AG10803 (cell line): Measurements from ENCODE around the gene MRPS34.
A peak's percentile ranks its signal among the peaks of the same experiment; 100 is the strongest.

Experiments
- DNase-seq: peaks from one replicate; pipeline ENCODE4 v3.0.0; 2010; ENCODE audit warnings: low read depth
- H3K4me3 ChIP-seq: 2 replicates; pipeline ENCODE4 v1.5.1; 2011; ENCODE audit warnings: mild to moderate bottlenecking, low read length, control low read depth
- CTCF ChIP-seq: conservative IDR thresholded peaks from 2 replicates; pipeline ENCODE4 v1.5.1; 2011; ENCODE audit warnings: mild to moderate bottlenecking, low read length, control low read depth, inconsistent platforms

Gene MRPS34

DNA sequence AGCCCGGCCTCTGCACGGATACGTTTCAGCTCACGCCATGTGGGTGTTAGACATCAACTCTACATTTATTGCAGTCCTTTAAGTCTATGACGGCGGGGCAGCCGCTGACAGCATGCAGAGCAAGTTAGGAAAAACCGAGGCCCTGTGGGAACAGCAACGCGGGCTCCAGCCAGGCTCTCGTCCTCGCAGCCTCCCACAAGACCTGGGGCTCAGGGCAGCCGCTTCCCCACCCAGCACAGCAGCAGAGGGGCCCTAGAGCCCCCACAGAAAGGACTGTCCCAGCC, 3.7 kb upstream of the MRPS34 start:
- no peak for TF ChIP-seq CTCF
- DNase-seq: no peak
- no peak overlapping the region for H3K4me3 ChIP-seq

DNA sequence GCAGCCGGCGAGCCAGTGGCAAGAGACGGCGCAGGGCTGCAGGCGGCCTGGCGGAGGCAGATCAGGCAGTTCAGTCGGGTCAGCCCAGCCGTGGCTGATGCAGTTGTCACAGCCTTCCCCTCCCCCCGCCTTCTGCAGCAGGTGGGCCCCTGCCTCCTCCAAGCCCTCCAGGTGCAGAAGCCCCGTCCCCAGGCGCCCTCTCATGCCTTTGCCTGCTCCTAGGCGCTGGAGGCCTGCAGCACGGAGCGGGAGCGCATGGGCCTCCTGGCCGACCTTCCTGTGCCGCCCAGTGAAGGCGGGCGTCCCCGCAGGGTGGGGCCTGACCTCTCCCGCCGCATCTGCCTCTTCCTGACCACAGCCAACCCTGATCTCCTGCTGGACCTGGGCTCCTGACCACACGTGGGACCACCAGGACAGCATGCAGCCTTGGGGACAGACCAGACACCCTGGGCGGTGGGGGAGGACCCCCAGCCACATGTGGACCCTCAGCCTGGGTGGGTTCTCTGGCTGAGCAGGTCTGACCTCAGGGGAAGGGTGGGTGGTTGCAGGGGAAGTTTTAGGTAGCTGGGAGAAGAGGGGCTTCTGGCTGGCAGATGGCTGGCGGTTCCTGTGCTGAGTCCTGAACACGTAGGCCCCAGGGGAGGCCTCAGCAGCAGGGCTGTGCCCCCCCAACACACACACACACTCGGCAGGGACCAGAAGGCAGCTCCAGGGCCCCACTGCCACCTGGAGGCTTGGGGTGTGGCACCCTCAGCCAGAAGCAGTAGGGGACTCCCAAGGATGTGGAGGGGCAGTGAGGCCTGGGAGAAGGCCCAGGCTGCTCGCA, 3.1 kb upstream of the MRPS34 start:
- TF ChIP-seq CTCF: no peak

GRCh38 chr16:1775006-1775845, 2.3 kb upstream of the MRPS34 start:
- TF ChIP-seq CTCF: no peak
- no peak overlapping the region for H3K4me3 ChIP-seq
- DNase-seq: no peak

More for the DNA sequence above, 3.1 kb upstream of the MRPS34 start:
- no peak for DNase-seq
- H3K4me3 ChIP-seq: no peak overlapping the region

- peak overlapping the region; percentile 76 for H3K4me3 ChIP-seq
- TF ChIP-seq CTCF: no peak
- DNase-seq: no peak
These were observed 1.5 kb upstream of the MRPS34 start for GRCh38 chr16:1774448-1774780.

DNA sequence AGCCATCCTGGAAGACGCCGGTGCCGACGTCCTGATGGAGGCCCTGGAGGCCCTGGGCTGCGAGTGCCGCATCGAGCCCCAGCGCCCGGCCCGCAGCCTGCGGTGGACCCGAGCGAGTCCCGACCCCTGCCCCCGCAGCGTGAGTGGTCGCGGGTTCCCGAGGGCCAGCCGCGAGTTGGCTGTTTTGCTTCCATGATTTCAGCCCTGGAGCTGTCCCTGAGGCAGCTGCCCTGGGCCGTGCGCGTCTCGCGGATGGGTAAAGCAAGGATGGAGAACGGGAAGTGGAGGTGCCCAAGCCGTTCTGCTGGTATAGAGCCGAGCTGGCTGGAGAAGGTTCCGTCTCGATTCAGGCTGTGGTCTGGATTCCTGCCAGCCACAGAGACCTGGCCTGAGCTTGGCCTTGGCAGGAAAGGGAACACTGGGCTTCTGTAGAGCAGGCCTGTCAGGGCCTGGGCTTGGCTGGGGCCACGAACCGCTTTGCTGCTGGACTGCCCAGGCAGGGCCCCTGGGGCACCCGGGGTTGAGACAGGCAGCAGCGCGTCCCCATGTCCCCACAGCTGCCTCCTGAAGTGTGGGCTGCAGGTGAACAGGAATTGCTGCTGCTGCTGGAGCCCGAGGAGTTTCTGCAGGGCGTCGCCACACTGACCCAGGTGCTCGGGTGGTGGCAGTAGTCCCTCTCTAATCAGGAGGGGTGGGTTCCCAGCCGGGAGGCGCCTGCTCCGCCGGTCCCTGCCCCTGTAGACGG, 941 bp upstream of the MRPS34 start:
- peak; percentile 50 for DNase-seq

DNA sequence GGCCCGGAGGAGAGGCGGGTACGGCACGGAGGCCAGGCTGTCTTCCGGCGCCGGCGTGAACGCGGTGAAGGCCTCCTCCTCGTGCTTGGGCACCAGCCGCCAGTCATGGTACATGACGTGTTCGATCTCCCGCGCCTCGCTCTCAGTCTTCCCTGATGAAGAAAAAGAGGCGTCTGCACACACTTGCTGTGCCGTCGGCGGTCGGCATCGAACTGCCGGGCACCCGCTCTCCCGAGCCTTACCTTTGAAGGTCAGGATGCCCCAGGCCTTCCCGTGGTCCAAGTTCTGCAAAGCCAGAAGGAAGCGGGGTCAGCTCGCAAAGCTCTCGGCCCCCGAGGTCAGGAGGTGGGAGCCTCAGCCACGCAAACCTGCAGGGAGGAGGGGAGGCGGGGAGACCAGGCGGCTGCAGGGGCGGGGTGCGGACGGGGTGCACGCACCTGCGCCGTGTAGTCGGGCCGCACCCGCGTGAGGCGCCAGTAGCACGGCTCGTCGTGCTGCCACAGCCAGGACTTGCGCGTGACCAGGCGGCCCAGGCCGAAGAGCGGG, 499 bp downstream of the MRPS34 start, which contains the start of gene EME2:
EME2 (plus strand) TSS at position 449 of the 546 bp plus-strand sequence. CDS start 418 bp downstream, outside the sequence.
- DNase-seq: no peak
- H3K4me3 ChIP-seq: peak within 1 kb of the TSS; percentile 76
- TF ChIP-seq CTCF: no peak

More for the DNA sequence above, 941 bp upstream of the MRPS34 start:
- TF ChIP-seq CTCF: no peak
- H3K4me3 ChIP-seq: peak overlapping the region; percentile 76
